ENCODE measurements around the gene ZSCAN16.
"Not testable (repeated sequence)": the region's sequence is repeated elsewhere in the genome, so short reads cannot be mapped to it uniquely, and the experiment has no call there.

ZSCAN16 gene

GRCh38 chr6:28124350-28124970 is at the start of gene ZSCAN16:
Gene ZSCAN16, plus strand, starts transcription at chr6:28124609. Its CDS starts 835 bp downstream, at chr6:28125444.
- DNase-seq (ENCODE audit: low spot score): peak; percentile 77

GRCh38 chr6:28078050-28078449 is 46.4 kb upstream of the ZSCAN16 start:
- no peak for DNase-seq (ENCODE audit: low spot score)

GRCh38 chr6:28078836-28079235 is 45.6 kb upstream of the ZSCAN16 start:
- no peak for DNase-seq (ENCODE audit: low spot score)

GRCh38 chr6:28080381-28080630 is 44.1 kb upstream of the ZSCAN16 start, which contains the start of gene ZNF165:
Gene ZNF165, plus strand, starts transcription at chr6:28080568. Its CDS starts 4,913 bp downstream, at chr6:28085481.
- not testable (repeated sequence) for DNase-seq (ENCODE audit: low spot score)

GRCh38 chr6:28080631-28081485 is 43.6 kb upstream of the ZSCAN16 start:
- peak; percentile 98 for DNase-seq (ENCODE audit: low spot score)

GRCh38 chr6:28081486-28081751 is 43.0 kb upstream of the ZSCAN16 start:
- DNase-seq (ENCODE audit: low spot score): no peak

- no peak for DNase-seq (ENCODE audit: low spot score)
Observed at GRCh38 chr6:28082939-28083338, 41.5 kb upstream of the ZSCAN16 start.

- DNase-seq (ENCODE audit: low spot score): no peak
Observed at GRCh38 chr6:28089054-28089453, 35.4 kb upstream of the ZSCAN16 start.

GRCh38 chr6:28090917-28091586 is 33.4 kb upstream of the ZSCAN16 start:
- no peak for DNase-seq (ENCODE audit: low spot score)

GRCh38 chr6:28102222-28102621 is 22.2 kb upstream of the ZSCAN16 start:
- DNase-seq (ENCODE audit: low spot score): not testable (repeated sequence)

- DNase-seq (ENCODE audit: low spot score): not testable (repeated sequence)
Observed at GRCh38 chr6:28102699-28103098, 21.7 kb upstream of the ZSCAN16 start.

GRCh38 chr6:28104392-28105244 is 19.8 kb upstream of the ZSCAN16 start:
- DNase-seq (ENCODE audit: low spot score): peak; percentile 62

GRCh38 chr6:28105245-28105639 is 19.2 kb upstream of the ZSCAN16 start:
- no peak for DNase-seq (ENCODE audit: low spot score)

- no peak for DNase-seq (ENCODE audit: low spot score)
Observed at GRCh38 chr6:28107506-28107905, 16.9 kb upstream of the ZSCAN16 start.

GRCh38 chr6:28111964-28112363 is 12.4 kb upstream of the ZSCAN16 start:
- DNase-seq (ENCODE audit: low spot score): no peak

- DNase-seq (ENCODE audit: low spot score): no peak
Observed at GRCh38 chr6:28115799-28116198, 8.6 kb upstream of the ZSCAN16 start.

- no peak for DNase-seq (ENCODE audit: low spot score)
Observed at GRCh38 chr6:28117386-28118050, 6.9 kb upstream of the ZSCAN16 start.

GRCh38 chr6:28118217-28118616 is 6.2 kb upstream of the ZSCAN16 start:
- DNase-seq (ENCODE audit: low spot score): no peak

- DNase-seq (ENCODE audit: low spot score): no peak
Observed at GRCh38 chr6:28121876-28122275, 2.5 kb upstream of the ZSCAN16 start.

- DNase-seq (ENCODE audit: low spot score): not testable (repeated sequence)
Observed at GRCh38 chr6:28122283-28122682, 2.1 kb upstream of the ZSCAN16 start.

- no peak for DNase-seq (ENCODE audit: low spot score)
Observed at GRCh38 chr6:28124971-28125353, 553 bp downstream of the ZSCAN16 start.

- no peak for DNase-seq (ENCODE audit: low spot score)
Observed at GRCh38 chr6:28125401-28125800, 992 bp downstream of the ZSCAN16 start.
